ENCODE measurements around the gene DGKH.

The DGKH gene

DNA sequence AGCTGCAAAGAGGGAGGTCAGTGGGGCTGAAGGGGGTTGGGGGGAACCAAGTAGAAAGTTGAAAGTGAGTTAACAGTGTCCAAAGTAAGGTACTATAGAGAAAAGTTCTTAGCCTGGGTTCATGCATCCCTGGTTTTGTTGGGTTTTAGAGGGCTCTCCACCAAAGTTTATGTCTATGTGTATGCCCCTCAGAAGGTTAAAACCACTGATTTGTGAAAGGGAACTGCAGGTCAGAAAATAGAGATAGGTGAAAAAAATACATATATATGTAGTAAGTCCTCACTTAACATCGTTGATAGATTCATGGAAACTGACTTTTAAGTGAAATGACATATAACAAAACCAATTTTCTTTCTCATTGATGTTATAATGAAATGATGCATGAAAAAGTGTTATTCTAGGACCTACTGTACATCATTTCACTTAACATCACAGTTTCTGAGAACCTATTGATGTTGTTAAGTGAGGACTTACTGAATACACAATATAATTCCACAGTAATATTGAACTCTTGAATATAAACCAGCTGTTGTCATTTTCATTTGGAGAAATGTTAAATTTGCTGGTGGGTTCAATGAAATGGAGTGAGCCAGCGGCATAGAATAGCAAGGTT is 9.6 kb downstream of the DGKH start:
- TF ChIP-seq, protein P1, sequence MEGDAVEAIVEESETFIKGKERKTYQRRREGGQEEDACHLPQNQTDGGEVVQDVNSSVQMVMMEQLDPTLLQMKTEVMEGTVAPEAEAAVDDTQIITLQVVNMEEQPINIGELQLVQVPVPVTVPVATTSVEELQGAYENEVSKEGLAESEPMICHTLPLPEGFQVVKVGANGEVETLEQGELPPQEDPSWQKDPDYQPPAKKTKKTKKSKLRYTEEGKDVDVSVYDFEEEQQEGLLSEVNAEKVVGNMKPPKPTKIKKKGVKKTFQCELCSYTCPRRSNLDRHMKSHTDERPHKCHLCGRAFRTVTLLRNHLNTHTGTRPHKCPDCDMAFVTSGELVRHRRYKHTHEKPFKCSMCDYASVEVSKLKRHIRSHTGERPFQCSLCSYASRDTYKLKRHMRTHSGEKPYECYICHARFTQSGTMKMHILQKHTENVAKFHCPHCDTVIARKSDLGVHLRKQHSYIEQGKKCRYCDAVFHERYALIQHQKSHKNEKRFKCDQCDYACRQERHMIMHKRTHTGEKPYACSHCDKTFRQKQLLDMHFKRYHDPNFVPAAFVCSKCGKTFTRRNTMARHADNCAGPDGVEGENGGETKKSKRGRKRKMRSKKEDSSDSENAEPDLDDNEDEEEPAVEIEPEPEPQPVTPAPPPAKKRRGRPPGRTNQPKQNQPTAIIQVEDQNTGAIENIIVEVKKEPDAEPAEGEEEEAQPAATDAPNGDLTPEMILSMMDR (IDR thresholded peaks at IDR 0.05; ENCODE audit: low read depth, low read length), result no peak
- Histone ChIP-seq H3K36me3 (no peaks in the 10 kb centered on the region), H3K4me3 (ENCODE audit: low read depth, low read length) (no peak overlapping the region), H3K27ac (no peak overlapping the region), H3K27me3 (ENCODE audit: insufficient read depth, low read depth, severe bottlenecking) (no peaks in the 10 kb centered on the region), H3K9me3 (ENCODE audit: severe bottlenecking) (no peaks in the 10 kb centered on the region)
- DNase-seq, result no peak

DNA sequence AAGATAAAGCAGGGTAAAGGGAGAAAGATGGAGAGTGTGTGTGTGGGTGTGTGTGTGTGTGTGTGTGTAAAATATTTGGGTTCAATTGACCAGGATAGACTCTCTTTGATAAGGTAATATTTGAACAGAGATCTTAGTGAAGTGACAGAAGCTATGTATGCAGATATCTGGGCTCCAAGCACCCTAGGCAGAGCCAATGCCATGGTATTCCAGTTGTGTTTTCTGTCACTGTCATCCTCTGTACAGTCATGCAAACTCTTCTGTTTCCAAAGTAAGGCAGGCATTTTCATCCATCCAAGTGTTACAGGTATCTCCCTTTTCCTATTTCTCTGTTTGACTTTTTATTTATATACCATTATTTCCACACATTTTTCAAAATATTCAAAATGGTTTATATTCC is 13.5 kb downstream of the DGKH start:
- Histone ChIP-seq H3K27ac (no peak overlapping the region), H3K9me3 (ENCODE audit: severe bottlenecking) (no peaks in the 10 kb centered on the region), H3K36me3 (no peaks in the 10 kb centered on the region), H3K27me3 (ENCODE audit: insufficient read depth, low read depth, severe bottlenecking) (no peaks in the 10 kb centered on the region), H3K4me3 (ENCODE audit: low read depth, low read length) (no peak overlapping the region)
- no peak for DNase-seq
- TF ChIP-seq, protein P1 (IDR thresholded peaks at IDR 0.05; ENCODE audit: low read depth, low read length), result no peak

DNA sequence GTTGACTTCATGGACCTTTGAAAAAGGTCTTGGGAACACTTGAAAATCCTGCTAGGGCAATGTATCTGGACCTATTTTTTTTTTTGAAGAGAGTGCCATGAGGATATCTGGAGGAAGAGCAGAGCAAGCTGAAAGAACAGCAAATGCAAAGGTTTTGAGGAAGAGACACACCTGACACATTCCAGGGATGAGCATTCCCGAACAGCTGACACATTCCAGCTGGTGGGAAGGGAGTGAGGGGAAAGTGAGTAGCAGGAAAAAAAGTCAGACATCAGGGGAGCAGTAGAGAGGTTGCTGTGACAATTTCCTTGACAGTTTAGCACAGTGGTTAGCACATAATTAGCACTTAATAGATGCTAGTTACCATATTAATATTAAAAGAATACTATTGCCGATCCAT is 14.7 kb downstream of the DGKH start:
- Histone ChIP-seq H3K9me3 (ENCODE audit: severe bottlenecking) (no peaks in the 10 kb centered on the region), H3K36me3 (no peaks in the 10 kb centered on the region), H3K27me3 (ENCODE audit: insufficient read depth, low read depth, severe bottlenecking) (no peaks in the 10 kb centered on the region), H3K27ac (no peak overlapping the region), H3K4me3 (ENCODE audit: low read depth, low read length) (no peak overlapping the region)
- DNase-seq, result no peak
- TF ChIP-seq, protein P1 (IDR thresholded peaks at IDR 0.05; ENCODE audit: low read depth, low read length), result no peak

DNA sequence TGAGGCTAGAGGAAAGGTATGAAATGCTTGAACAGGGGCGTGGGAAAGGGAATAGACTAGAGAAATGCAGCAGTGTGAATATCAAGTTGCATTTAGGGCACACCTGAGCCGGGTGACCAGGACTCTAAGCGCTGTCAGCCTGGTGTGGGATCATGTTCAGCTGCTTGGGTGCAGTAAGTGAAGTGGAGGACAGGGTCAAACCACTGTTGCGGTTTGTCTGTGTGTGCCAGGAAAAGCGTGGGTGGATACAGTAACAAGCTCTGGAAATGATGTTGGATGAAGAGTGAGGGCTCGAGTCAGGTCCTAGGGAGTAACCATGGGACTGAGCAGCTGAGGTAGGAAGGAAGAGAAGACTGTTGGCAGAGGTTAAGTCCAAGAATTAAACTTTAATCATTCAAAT is 15.8 kb downstream of the DGKH start:
- TF ChIP-seq, protein P1 (IDR thresholded peaks at IDR 0.05; ENCODE audit: low read depth, low read length), result no peak
- no peak overlapping the region for H3K27ac ChIP-seq
- no peak for DNase-seq
- H3K36me3 ChIP-seq, result no peaks in the 10 kb centered on the region
- H3K27me3 ChIP-seq (ENCODE audit: insufficient read depth, low read depth, severe bottlenecking), result no peaks in the 10 kb centered on the region
- H3K4me3 ChIP-seq (ENCODE audit: low read depth, low read length), result no peak overlapping the region
- H3K9me3 ChIP-seq (ENCODE audit: severe bottlenecking), result no peaks in the 10 kb centered on the region

DNA sequence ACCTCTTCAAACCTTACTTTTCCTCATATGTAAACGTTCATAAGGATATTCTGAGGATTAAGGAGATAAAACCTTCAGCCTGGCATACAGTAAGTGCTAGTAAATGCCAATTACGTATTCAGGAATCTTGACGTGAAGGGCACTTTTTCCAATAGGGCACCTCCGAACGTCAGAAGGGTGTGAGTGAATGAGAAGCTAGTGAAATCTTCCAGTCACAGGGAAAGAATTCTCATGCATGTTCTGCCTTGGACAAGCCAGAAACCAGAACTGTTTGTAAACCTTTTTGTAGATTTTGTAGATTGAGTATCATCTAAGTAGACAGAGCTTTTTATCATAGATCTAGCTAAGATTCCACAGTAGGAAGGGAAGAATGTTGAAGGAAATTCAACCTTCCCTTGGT is 16.5 kb downstream of the DGKH start:
- TF ChIP-seq, protein P1 (IDR thresholded peaks at IDR 0.05; ENCODE audit: low read depth, low read length), result no peak
- H3K36me3 ChIP-seq, result no peaks in the 10 kb centered on the region
- no peak for DNase-seq
- no peaks in the 10 kb centered on the region for H3K27me3 ChIP-seq (ENCODE audit: insufficient read depth, low read depth, severe bottlenecking)
- no peak overlapping the region for H3K4me3 ChIP-seq (ENCODE audit: low read depth, low read length)
- H3K9me3 ChIP-seq (ENCODE audit: severe bottlenecking), result no peaks in the 10 kb centered on the region
- no peak overlapping the region for H3K27ac ChIP-seq

DNA sequence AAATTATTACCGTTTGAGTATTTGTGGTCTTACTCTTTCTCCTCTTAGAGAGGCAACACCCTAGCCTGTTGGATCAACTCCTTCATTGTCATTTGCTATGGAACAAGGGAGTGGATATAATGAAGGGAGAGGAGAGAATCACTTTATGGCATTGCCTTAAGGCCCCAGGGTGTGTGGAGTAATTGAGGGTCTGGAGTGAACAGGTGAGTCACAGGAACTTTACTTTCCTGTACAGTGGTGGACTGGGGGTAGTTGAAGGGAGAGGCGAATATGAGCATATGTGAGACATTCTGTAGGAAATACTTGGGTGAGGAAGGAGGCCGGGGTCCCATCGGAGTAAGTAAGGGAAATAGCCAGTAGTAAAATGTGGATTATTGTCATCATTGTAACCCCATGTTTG is 17.0 kb downstream of the DGKH start:
- H3K4me3 ChIP-seq (ENCODE audit: low read depth, low read length), result no peak overlapping the region
- TF ChIP-seq, protein P1 (IDR thresholded peaks at IDR 0.05; ENCODE audit: low read depth, low read length), result no peak
- DNase-seq, result no peak
- H3K36me3 ChIP-seq, result no peaks in the 10 kb centered on the region
- H3K9me3 ChIP-seq (ENCODE audit: severe bottlenecking), result no peaks in the 10 kb centered on the region
- no peak overlapping the region for H3K27ac ChIP-seq
- H3K27me3 ChIP-seq (ENCODE audit: insufficient read depth, low read depth, severe bottlenecking), result no peaks in the 10 kb centered on the region
